HG02678 (cell line): ENCODE data around the gene MAGOH.
"Not testable (repeated sequence)": the region's sequence is repeated elsewhere in the genome, so short reads cannot be mapped to it uniquely, and the experiment has no call there.

Experiments used
- ATAC-seq: cut with Tn5 transposase; IDR thresholded peaks from one replicate; pipeline ENCODE4 v1.9.1; 2021; ENCODE audit warnings: mild to moderate bottlenecking, moderate library complexity; ENCODE audit not compliant: unreplicated experiment

Gene MAGOH

DNA sequence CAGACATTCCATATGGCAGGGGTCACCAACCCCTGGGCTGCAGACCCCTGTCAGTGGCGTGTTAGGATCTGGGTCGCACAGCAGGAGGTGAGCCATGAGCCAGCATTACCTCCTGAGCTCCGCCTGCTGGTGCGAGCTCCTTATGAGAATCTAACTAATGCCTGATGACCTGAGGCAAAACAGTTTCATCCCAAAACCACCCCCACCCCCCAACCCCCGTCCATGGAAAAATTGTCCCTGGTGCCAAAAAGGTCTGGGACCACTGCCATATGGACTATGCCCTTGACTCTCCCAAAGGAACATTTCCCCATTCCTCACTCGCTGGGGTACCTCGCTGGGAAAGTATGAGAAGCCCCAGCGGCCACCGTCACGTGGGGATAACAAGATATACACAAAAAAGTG lies 48.1 kb downstream of the MAGOH start:
- no peak for ATAC-seq

DNA sequence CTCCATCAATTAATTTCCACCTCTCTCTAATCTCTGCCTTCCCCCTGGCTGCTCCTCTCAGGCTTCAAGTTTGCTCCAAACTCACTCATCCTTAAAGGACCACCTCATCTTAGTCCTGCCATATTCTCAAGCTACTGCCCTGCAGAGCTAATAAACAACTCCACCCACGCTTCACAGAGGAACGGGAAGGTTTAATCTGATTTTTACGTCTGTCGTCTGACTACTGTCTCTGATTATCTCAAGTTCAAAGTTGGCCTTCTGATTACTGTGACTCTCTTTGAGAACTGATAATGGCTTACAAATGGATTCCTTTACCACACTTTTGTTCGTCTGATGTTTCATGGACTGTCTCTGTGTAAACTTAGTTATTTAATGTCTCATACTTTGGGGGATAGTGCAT lies 49.3 kb downstream of the MAGOH start:
- ATAC-seq = no peak

DNA sequence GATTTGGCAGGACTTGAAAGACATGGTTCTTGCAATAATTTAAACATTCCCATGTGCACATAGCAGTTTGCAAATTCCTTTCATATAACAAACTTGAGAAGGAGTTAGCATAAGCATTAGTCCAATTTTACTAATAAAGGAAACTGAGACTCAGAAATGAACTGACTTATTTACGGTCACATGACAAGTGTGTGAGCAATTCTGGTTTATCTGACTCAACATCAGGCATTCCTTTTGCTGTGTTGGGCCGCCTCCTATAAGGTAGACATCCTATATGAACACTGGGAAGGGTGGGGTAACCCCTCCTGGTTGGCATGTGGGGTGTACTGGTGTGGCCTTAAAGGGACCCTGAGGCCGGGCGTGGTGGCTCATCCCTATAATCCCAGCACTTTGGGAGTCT lies 50.2 kb downstream of the MAGOH start:
- no peak for ATAC-seq

DNA sequence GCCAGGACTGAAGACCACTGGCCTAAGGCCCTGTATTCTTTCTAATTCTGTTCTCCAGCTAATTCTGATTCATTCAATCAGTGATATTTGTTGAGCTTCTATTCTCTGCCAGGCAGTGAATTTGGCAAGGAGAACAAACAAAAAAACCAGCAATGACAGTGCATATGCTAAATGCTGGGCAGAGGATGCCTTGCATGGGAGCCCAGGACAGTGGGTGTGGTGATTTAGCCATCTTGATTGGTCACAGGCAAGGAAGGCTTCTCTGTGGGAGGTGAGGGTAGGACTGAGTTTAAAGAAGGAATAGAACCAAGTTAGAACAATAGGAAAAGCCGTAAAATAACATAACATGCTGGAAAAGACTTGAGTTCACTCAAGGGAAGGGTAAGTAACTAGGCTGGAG lies 50.9 kb downstream of the MAGOH start:
- no peak for ATAC-seq

DNA sequence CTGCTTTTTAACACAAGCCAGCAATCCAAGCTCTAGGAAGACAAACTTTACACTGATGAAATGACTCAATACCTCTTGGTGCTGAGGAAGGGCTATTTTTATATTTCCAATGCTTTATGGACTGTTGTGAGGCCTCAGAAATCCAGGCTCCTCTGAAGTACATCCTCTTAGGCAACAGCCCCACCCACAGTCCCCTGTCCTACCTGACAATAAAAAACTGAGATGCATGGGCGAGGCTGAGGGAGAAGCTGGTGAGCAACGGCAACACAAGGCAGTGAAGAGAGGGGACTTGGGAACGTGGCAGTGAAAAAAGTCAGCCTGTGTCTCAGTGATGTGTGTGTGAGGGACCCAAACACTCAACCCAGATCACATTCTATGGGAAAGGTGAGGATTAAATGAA lies 51.8 kb downstream of the MAGOH start:
- no peak for ATAC-seq

DNA sequence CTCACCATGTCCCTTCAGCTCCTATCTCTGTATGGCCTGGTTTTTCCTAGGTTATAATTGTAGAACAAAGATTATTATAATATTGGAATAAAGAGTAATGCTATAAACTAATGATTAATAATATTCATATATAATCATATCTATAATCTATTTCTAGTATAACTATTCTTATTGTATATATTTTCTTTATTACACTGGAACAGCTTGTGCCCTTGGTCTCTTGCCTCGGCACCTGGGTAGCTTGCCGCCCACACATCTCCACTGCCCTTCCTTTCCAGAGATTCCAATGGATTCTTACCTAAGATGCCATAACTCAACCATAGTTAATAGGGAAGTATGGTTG lies 52.4 kb downstream of the MAGOH start:
- ATAC-seq = not testable (repeated sequence)

DNA sequence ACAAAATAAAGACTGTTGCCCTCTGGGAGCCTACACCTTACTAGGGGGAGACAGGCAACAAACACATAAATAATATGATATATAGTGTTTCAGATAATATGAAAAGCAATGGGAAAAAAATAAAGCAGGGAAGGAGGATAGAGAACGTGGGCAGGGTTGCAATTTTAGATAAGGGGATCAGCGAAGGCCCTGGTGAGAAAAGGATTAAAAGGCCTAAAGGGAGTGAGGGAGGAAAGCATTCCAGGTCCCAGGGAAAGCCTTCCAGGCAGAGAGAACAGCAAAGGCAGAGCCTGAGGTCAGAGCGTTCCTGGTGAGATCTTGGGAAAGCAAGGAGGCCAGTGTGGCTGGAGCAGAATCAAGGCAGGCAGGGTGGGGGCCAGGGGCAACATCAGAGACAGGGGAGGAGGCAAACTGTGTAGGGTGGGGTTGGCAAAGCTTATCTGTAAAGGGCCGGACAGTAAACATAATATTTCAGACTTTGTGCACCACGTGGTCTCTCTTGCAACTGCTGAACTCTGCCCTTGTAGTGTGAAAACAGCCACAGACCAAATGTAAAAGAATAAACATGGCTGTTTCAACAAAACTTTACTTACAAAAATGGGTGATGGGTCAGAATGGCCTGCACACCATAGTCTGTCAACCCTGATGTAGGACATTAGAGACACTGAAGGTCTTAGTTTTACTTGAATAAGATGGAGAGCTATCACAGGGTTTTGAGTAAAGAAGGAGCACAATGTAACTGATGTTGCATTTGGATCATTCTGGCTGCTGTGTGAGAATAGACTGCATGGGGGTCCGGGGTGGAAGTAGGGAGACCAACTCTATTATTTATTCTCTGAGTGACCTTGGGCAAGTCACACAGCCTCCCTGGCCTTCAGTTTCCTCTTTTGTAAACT lies 55.0 kb downstream of the MAGOH start:
- no peak for ATAC-seq

DNA sequence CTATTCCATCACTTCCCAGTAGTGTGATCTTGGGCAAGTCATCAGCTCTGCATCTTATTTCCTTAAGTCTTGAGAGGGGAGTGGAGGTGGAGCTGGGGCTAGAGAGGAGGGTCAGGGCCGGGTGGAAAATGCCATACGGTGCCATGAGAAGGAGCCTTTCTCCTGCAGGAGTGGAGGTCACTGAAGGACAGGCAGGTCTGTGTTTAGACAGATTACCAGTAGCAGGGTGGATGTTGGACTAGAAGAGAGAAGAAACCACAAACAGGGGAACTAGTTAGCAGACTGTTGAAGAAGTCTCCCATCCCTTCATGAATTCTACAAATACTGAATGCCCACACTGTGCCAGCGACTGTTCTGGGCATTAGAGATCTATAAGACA lies 55.6 kb downstream of the MAGOH start:
- no peak for ATAC-seq

DNA sequence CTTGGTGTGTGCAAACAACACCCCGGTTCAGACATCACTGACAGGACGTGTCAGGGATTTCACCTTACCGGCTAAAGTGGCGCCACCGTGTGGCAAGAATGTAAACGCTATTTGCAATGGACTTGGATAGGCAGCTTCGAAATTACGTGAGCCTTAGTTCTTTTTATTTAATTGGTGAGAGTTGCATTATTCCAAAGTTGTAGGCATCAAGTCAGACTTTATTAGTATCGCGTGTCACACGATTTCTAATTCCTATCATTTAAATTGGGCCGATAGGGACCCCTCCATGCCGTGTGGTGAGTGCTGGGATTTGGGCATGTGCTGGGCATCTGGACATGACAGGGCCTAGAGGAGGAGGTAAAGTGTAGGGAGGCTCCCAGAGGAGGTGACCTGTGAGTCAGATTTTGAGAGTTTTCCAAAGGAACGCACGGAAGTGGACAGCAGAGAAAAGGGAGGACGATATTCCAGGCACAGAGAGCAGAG lies 56.2 kb downstream of the MAGOH start:
- no peak for ATAC-seq

DNA sequence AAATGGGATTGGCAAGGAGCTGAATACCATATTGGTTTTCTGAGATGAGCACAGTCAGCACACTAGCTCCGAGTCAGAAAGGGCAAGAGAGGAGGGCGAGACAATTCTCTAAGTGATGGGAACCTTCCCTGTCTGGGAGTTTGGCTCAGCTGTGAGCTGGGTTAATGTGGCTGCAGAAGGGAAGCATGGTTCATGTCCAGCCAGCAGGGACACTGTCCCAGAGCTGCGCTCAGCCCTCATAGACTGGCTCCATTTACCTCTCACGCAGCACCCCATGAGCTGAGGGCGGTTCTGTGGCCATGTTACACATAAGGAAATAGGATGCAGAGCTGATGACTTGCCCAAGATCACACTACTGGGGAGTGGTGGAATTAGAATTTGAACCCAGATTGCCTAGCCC lies 57.4 kb downstream of the MAGOH start:
- no peak for ATAC-seq

DNA sequence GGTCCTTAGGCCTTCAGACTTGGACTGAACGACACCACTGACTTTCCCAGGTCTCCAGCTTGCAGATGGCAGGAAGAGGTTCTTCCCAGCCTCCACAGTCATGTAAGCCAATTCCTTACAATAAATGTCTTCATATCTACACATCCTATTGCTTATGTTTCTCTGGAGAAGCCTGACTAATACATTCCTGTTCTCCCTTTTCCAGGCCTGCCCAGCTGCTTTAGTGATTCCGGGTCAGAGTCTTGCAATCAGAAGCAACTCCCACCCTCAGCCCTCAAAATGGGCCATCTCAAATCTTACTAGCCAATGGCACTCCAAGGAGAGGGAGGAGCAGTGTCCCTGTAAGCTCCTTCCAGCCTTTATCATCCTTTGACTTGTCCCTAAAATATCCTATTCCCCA lies 58.1 kb downstream of the MAGOH start:
- ATAC-seq = no peak
